NT2/D1 (cell line): ENCODE results near the gene GLS.

Experiments used
- DNase-seq: peaks from one replicate; pipeline ENCODE4 v3.0.0-alpha.2; 2011; ENCODE audit warnings: low read depth, low spot score
- H3K27me3 ChIP-seq: 2 replicates; pipeline ENCODE4 v1.6.0; 2011; ENCODE audit warnings: mild to moderate bottlenecking; ENCODE audit not compliant: insufficient read length, insufficient read depth
- H3K36me3 ChIP-seq: 2 replicates; pipeline ENCODE4 v1.6.1; 2011; ENCODE audit warnings: mild to moderate bottlenecking, low read length, mixed read lengths; ENCODE audit not compliant: insufficient read depth, insufficient read length
- H3K4me1 ChIP-seq: 2 replicates; pipeline ENCODE4 v1.5.1; 2011; ENCODE audit not compliant: insufficient read depth, insufficient read length
- H3K4me3 ChIP-seq: 2 replicates; pipeline ENCODE4 v1.5.1; 2011; ENCODE audit warnings: low read depth; ENCODE audit not compliant: insufficient read length
- H3K9ac ChIP-seq: 2 replicates; pipeline ENCODE4 v1.6.0; 2011; ENCODE audit warnings: low read depth; ENCODE audit not compliant: insufficient read length
- H3K9me3 ChIP-seq: 2 replicates; pipeline ENCODE4 v1.5.1; 2011; ENCODE audit warnings: mild to moderate bottlenecking, low read length; ENCODE audit not compliant: insufficient read depth
- SUZ12 ChIP-seq: IDR thresholded peaks from 2 replicates; pipeline ENCODE4 v1.6.1; 2011; ENCODE audit not compliant: insufficient read length, insufficient read depth; ENCODE audit errors: extremely low read depth
- YY1 ChIP-seq: IDR thresholded peaks from 2 replicates; pipeline ENCODE4 v1.6.1; 2011; ENCODE audit not compliant: insufficient read length, insufficient read depth
- ZNF274 ChIP-seq: IDR thresholded peaks from 2 replicates; pipeline ENCODE4 v1.6.1; 2011; ENCODE audit warnings: mild to moderate bottlenecking, low read depth, low read length

Gene GLS

GRCh38 chr2:190979906-190980629, 99.4 kb downstream of the GLS start:
- Histone ChIP-seq H3K9ac (no peak overlapping the region), H3K4me3 (no peak overlapping the region), H3K4me1 (no peaks in the 10 kb centered on the region), H3K9me3 (no peaks in the 10 kb centered on the region), H3K36me3 (peaks cover 93% of the 10 kb centered on the region), H3K27me3 (no peaks in the 10 kb centered on the region)
- DNase-seq = no peak
- TF ChIP-seq SUZ12 (no peak), ZNF274 (no peak), YY1 (no peak)

GRCh38 chr2:190980630-190981209, 100.1 kb downstream of the GLS start:
- TF ChIP-seq SUZ12 (no peak), ZNF274 (no peak)
- no peaks in the 10 kb centered on the region for H3K4me1 ChIP-seq

DNA sequence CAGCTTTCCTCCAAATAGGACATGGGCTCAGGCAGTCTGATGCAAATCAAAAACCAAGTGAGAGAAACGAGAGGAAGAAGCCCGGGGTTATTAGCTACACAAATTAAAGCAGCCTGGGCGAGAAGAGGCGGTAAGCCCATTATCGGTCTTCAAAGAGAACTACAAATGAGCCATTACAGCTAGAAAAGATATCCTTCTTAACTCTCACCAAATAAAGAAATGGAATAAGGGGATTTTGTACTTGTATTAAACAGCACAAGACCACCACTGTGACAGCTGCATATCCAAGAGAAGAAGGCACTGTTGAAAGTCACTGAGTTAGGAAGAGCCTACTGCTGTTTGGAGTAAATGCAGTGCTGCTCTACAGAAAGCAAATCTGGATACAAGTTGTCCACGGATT, 100.7 kb downstream of the GLS start:
- peaks cover 3% of the 10 kb centered on the region for H3K4me1 ChIP-seq
- no peak overlapping the region for H3K4me3 ChIP-seq
- H3K36me3 ChIP-seq = peaks cover 94% of the 10 kb centered on the region
- no peak overlapping the region for H3K9ac ChIP-seq
- H3K9me3 ChIP-seq = no peaks in the 10 kb centered on the region
- DNase-seq = no peak
- TF ChIP-seq YY1 = no peak
- no peak for TF ChIP-seq SUZ12
- TF ChIP-seq ZNF274 = no peak
- H3K27me3 ChIP-seq = no peaks in the 10 kb centered on the region

More at GRCh38 chr2:190980630-190981209, 100.1 kb downstream of the GLS start:
- Histone ChIP-seq H3K9ac (no peak overlapping the region), H3K27me3 (no peaks in the 10 kb centered on the region), H3K4me3 (no peak overlapping the region), H3K9me3 (no peaks in the 10 kb centered on the region), H3K36me3 (peaks cover 94% of the 10 kb centered on the region)
- DNase-seq = no peak

DNA sequence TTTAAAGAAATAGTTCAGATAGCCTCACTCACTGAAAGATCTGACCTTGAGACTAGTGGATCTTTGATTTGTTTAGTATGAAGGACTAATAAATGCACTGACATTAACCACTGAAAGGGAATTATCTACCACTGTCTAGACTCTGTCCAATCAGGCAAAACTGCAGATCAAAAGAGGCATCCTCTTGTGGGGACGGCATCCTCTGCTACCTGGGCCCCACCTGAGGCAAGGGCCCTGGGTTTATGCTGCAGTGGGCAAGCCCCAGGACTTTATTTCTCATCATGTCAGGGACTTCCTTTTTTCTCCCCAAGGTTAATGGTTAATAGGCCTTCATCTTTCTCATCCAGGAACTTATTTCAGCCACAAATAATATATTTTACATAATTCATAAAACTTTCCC, 101.1 kb downstream of the GLS start:
- H3K4me1 ChIP-seq = peaks cover 3% of the 10 kb centered on the region
- DNase-seq = no peak
- H3K9ac ChIP-seq = no peak overlapping the region
- H3K4me3 ChIP-seq = no peak overlapping the region
- no peaks in the 10 kb centered on the region for H3K9me3 ChIP-seq
- peaks cover 94% of the 10 kb centered on the region for H3K36me3 ChIP-seq
- TF ChIP-seq SUZ12 (no peak), ZNF274 (no peak), YY1 (no peak)
- H3K27me3 ChIP-seq = no peaks in the 10 kb centered on the region

DNA sequence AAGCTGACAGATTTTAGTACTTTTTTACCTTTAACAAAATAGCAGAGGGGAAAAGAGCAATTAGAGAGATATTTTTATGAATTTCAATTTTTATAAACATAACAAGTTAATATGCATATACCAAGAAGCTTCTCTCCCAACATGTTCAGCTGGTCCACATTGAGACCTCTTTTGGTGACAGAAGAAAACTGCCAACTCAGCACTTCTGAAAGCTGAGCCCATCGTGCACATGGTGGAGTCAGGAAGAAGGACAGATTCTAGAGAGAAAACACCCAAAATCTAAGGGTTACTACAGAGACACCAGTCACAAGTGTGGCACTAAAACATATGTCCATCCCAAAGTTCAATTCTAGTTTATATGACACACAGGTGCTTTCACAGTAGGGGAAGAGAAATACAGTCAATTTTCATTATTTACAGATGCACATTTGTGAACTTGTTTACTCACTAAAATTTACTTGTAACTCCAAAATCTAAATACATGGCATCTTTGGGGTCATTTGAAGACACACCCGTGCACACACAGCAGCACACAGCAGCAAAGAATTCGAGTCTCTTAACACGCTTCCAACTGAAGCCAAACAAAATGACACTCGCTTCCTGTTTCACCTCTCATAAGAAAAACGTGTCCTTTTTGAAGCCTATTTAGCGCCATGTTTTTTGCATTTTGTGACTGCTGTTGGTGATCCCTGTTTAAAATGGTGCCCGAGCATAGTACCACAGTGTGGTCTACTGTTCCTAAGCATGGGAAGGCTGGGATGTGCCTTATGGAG, 101.8 kb downstream of the GLS start:
- Histone ChIP-seq H3K4me3 (no peak overlapping the region), H3K4me1 (peaks cover 3% of the 10 kb centered on the region), H3K9ac (no peak overlapping the region), H3K36me3 (peaks cover 97% of the 10 kb centered on the region), H3K27me3 (no peaks in the 10 kb centered on the region), H3K9me3 (no peaks in the 10 kb centered on the region)
- no peak for DNase-seq
- TF ChIP-seq ZNF274 (no peak), SUZ12 (no peak), YY1 (no peak)

DNA sequence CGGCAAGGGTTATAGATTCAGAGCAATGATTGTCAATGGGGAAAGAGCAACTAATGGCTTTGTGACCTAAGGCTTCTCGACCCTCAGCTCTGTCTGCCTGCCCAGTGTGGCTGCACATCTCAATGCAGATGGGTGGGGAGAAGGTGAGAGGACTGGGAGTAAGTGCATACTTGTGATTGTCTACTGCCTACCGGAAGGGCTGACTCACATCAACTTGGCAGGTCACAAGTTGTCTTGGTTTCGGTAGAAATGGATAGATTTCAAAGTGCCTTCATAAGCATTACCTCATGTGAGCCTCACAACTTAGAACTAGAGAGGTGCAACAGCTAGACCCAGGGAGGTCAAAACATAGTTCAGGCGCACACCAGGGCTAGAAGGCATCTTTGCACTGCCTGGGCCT, 104.0 kb downstream of the GLS start:
- peaks cover 3% of the 10 kb centered on the region for H3K4me1 ChIP-seq
- H3K36me3 ChIP-seq = peaks cover 99% of the 10 kb centered on the region
- no peaks in the 10 kb centered on the region for H3K27me3 ChIP-seq
- no peak overlapping the region for H3K9ac ChIP-seq
- H3K4me3 ChIP-seq = no peak overlapping the region
- TF ChIP-seq SUZ12 (no peak), ZNF274 (no peak), YY1 (no peak)
- no peak for DNase-seq
- no peaks in the 10 kb centered on the region for H3K9me3 ChIP-seq

- peaks cover 99% of the 10 kb centered on the region for H3K36me3 ChIP-seq
- peaks cover 3% of the 10 kb centered on the region for H3K4me1 ChIP-seq
- DNase-seq = no peak
- no peak overlapping the region for H3K9ac ChIP-seq
- no peaks in the 10 kb centered on the region for H3K27me3 ChIP-seq
- no peaks in the 10 kb centered on the region for H3K9me3 ChIP-seq
- H3K4me3 ChIP-seq = no peak overlapping the region
- no peak for TF ChIP-seq SUZ12
- no peak for TF ChIP-seq YY1
- no peak for TF ChIP-seq ZNF274
Measured at GRCh38 chr2:190986221-190986953, 105.8 kb downstream of the GLS start.
